ENCODE measurements around the gene NFYC. TPM values are rescaled to one million over a fixed set of nuclear protein-coding genes. Genes with fewer than 3 reads are reported as not detected.

Gene NFYC
- total RNA-seq, 1 experiment from 2014 or later = 63.3 TPM

- intact Hi-C loops (cut with micrococcal nuclease) = no loop called here
- no peak for TF ChIP-seq ATF3 (IDR thresholded peaks at IDR 0.05)
- no peak for TF ChIP-seq REST (IDR thresholded peaks at IDR 0.05; ENCODE audit: low read depth)
- TF ChIP-seq SP1 (IDR thresholded peaks at IDR 0.05; ENCODE audit: low read depth) = no peak
Measured at GRCh38 chr1:40689737-40690136, 1.8 kb upstream of the NFYC start.

More at GRCh38 chr1:40689737-40690136, 1.8 kb upstream of the NFYC start:
- peaks cover 4 to 18% of the 10 kb centered on the region in 2 experiments; a peak in 3 of 4 replicates for H3K4me1 ChIP-seq (ENCODE audit: control insufficient read depth in 1 of 2, insufficient read depth in 2 of 2, low read length in 2 of 2)
- ChIA-PET CTCF (interaction anchor here (2.3 kb wide), 1 partner anchor 21 kb away, joined by 7 read pairs; no protein-coding TSS in a partner anchor), POLR2A (interaction anchor here (2.5 kb wide), 1 partner anchor 25 kb away, joined by 12 read pairs; the partner anchor contains the start of gene RIMS3), RAD21 (ENCODE audit: low non-redundant PET in 1 of 2, low total read pairs in 2 of 2, uncharacterized antibody in 2 of 2, unreplicated experiment in 2 of 2) (no interaction called here)
- no peak overlapping the region for H3K9ac ChIP-seq (ENCODE audit: low read length)
- DNase-seq (ENCODE audit: low read depth, low spot score) (no peak), ATAC-seq (no peak)
- H3K27ac ChIP-seq (ENCODE audit: low read depth, low read length) = no peak overlapping the region
- H3K4me2 ChIP-seq (ENCODE audit: low read length) = no peak overlapping the region
- H2AFZ ChIP-seq (ENCODE audit: low read depth, low read length, poor library complexity, severe bottlenecking) = no peak overlapping the region
- BruUV-seq (replicated peaks) = no TSS peak
- no peaks in the 10 kb centered on the region for H3K27me3 ChIP-seq (ENCODE audit: insufficient read depth, low read length)
- H3K9me3 ChIP-seq (ENCODE audit: control insufficient read depth in 1 of 2, insufficient read depth in 1 of 2, low read depth in 1 of 2, low read length in 2 of 2) = no peaks in the 10 kb centered on the region
- H3K36me3 ChIP-seq (ENCODE audit: control insufficient read depth in 1 of 2, insufficient read depth in 2 of 2, low read length in 2 of 2) = no peaks in the 10 kb centered on the region
- no peaks in the 10 kb centered on the region for H4K20me1 ChIP-seq (ENCODE audit: insufficient read depth)
- H3K9me2 ChIP-seq (ENCODE audit: insufficient read depth) = no peaks in the 10 kb centered on the region
- H3K4me3 ChIP-seq (replicated peaks in 1 of 2; ENCODE audit: low read depth in 1 of 2, low read length in 2 of 2) = no peak overlapping the region
- H3K79me2 ChIP-seq (ENCODE audit: insufficient read depth, low read length) = peaks cover 43% of the 10 kb centered on the region
